Liver (tissue), 9 donors: Measurements from ENCODE around the gene PLXDC1. TPM values are rescaled to one million over a fixed set of nuclear protein-coding genes. Genes with fewer than 3 reads are reported as not detected.

Source experiments
- DNase-seq: peaks from one replicate; pipeline ENCODE4 v3.0.0-alpha.2; 2017; ENCODE audit warnings: low spot score
- H3K27ac ChIP-seq, 2 donors: one replicate each; pipeline ENCODE4 v1.7.0; 2013; ENCODE audit warnings: inconsistent platforms in 2 of 2, low read length in 2 of 2, control low read depth in 1 of 2, low read depth in 1 of 2, mild to moderate bottlenecking in 1 of 2
- H3K27me3 ChIP-seq, 4 donors: one replicate each; pipeline versions ENCODE4 v1.6.1 to v1.7.0; 2013; ENCODE audit warnings: low read length in 3 of 4, inconsistent platforms in 1 of 4, mild to moderate bottlenecking in 1 of 4, moderate library complexity in 1 of 4; ENCODE audit not compliant: control insufficient read depth in 4 of 4, insufficient read depth in 4 of 4
- H3K36me3 ChIP-seq, 4 donors: one replicate each; pipeline versions ENCODE4 v1.6.1 to v1.7.0; 2013; ENCODE audit warnings: low read length in 3 of 4, mild to moderate bottlenecking in 3 of 4, low read depth in 1 of 4, moderate library complexity in 1 of 4; ENCODE audit not compliant: control insufficient read depth in 4 of 4, insufficient read depth in 3 of 4
- H3K4me1 ChIP-seq, 4 donors: one replicate each; pipeline versions ENCODE4 v1.6.1 to v1.7.0; 2013; ENCODE audit warnings: low read length in 3 of 4, mild to moderate bottlenecking in 3 of 4, moderate library complexity in 1 of 4; ENCODE audit not compliant: control insufficient read depth in 4 of 4, insufficient read depth in 4 of 4
- H3K4me3 ChIP-seq, 3 donors: one replicate each; pipeline versions ENCODE4 v1.6.1 to v1.7.0; 2013; ENCODE audit warnings: low read length in 3 of 3, control low read depth in 1 of 3, low read depth in 1 of 3, mild to moderate bottlenecking in 1 of 3
- H3K9ac ChIP-seq, 2 donors: one replicate each; pipeline ENCODE4 v1.7.0; 2013; ENCODE audit warnings: low read length in 2 of 2, mild to moderate bottlenecking in 2 of 2, moderate library complexity in 2 of 2, control low read depth in 1 of 2, low read depth in 1 of 2
- H3K9me3 ChIP-seq, 4 donors: one replicate each; pipeline versions ENCODE4 v1.6.1 to v1.7.0; 2013; ENCODE audit warnings: low read length in 3 of 4; ENCODE audit not compliant: control insufficient read depth in 4 of 4
- CTCF ChIP-seq: fragments of 150-350 bp; IDR thresholded peaks from 2 replicates; pipeline ENCODE4 v1.5.1; 2017; ENCODE audit warnings: improper control_type of control experiment, low read depth, low read length; ENCODE audit not compliant: missing input control
- EGR1 ChIP-seq, 2 donors: IDR thresholded peaks; 2 replicates each; pipeline ENCODE4 v1.6.1; 2016 to 2018; ENCODE audit warnings: antibody characterized with exemption in 2 of 2, low read depth in 2 of 2
- FOXA1 ChIP-seq: IDR thresholded peaks from 2 replicates; pipeline ENCODE4 v1.6.1; 2016; ENCODE audit warnings: antibody characterized with exemption
- FOXA2 ChIP-seq: IDR thresholded peaks from 2 replicates; pipeline ENCODE4 v1.6.1; 2016; ENCODE audit warnings: antibody characterized with exemption
- GABPA ChIP-seq, 2 donors: IDR thresholded peaks in 1 of 2; conservative IDR thresholded peaks in 1 of 2; 2 replicates each; pipeline ENCODE4 v1.6.1; 2016; ENCODE audit warnings: antibody characterized with exemption in 2 of 2, mild to moderate bottlenecking in 1 of 2, moderate library complexity in 1 of 2
- HNF4A ChIP-seq, 2 donors: conservative IDR thresholded peaks; 2 replicates each; pipeline ENCODE4 v1.6.1; 2016; ENCODE audit warnings: antibody characterized with exemption in 2 of 2, mild to moderate bottlenecking in 2 of 2
- HNF4G ChIP-seq: IDR thresholded peaks from 2 replicates; pipeline ENCODE4 v1.6.1; 2016; ENCODE audit warnings: antibody characterized with exemption
- NR2F2 ChIP-seq: IDR thresholded peaks from 2 replicates; pipeline ENCODE4 v1.6.1; 2016; ENCODE audit warnings: antibody characterized with exemption
- RAD21 ChIP-seq, 2 donors: IDR thresholded peaks; 2 replicates each; pipeline ENCODE4 v1.6.1; 2016; ENCODE audit warnings: antibody characterized with exemption in 2 of 2, mild to moderate bottlenecking in 2 of 2
- RXRA ChIP-seq, 2 donors: IDR thresholded peaks; 2 replicates each; pipeline ENCODE4 v1.6.1; 2017 to 2018; ENCODE audit warnings: antibody characterized with exemption in 2 of 2, mild to moderate bottlenecking in 1 of 2
- SP1 ChIP-seq: IDR thresholded peaks from 2 replicates; pipeline ENCODE4 v1.6.1; 2018; ENCODE audit warnings: antibody characterized with exemption, mild to moderate bottlenecking
- TAF1 ChIP-seq: conservative IDR thresholded peaks from 2 replicates; pipeline ENCODE4 v1.6.1; 2016; ENCODE audit warnings: antibody characterized with exemption, mild to moderate bottlenecking
- YY1 ChIP-seq: IDR thresholded peaks from 2 replicates; pipeline ENCODE4 v1.6.1; 2016; ENCODE audit warnings: antibody characterized with exemption, mild to moderate bottlenecking
- ZBTB33 ChIP-seq: IDR thresholded peaks from 2 replicates; pipeline ENCODE4 v1.6.1; 2016; ENCODE audit warnings: antibody characterized with exemption
- WGBS: extraction: QIAGEN DNeasy Blood & Tissue Kit; methylation state at CpG from one replicate; pipeline ENCODE4 v1.1.7; 2013; 5-methylcytosine and 5-hydroxymethylcytosine counted together
- polyA plus RNA-seq, 2 donors: library from polyadenylated mRNA; stranded (reverse) in 1 of 2; unstranded in 1 of 2; fragments of 200-250 nt in 1 of 2; fragments of >200 nt in 1 of 2; fragmentation: Nextera tagmentation in 1 of 2; extraction: Ambion mirVana in 1 of 2; gene quantifications; one replicate each; pipeline versions ENCODE4 v1.2.1 to v1.2.3, GENCODE V29; 2013 to 2015
- total RNA-seq, 2 donors: library from RNA; depleted of rRNA; stranded (reverse); fragments of >200 nt; gene quantifications; one replicate each; pipeline ENCODE4 v1.2.3, GENCODE V29; 2014
- TF ChIP-seq, protein P1 (sequence below): IDR thresholded peaks from 2 replicates; pipeline ENCODE4 v1.6.1; 2016; ENCODE audit warnings: antibody characterized with exemption, mild to moderate bottlenecking
- TF ChIP-seq, protein P2 (sequence below): IDR thresholded peaks from 2 replicates; pipeline ENCODE4 v1.6.1; 2016; ENCODE audit warnings: antibody characterized with exemption
- donor health status: healthy.
- donor health status: healthy.
- donor health status: healthy.
- donor health status: healthy.
- donor health status: healthy.

The PLXDC1 gene
- total and polyA plus RNA-seq, 4 donors: 0.14 to 0.84 (median 0.30) TPM

DNA sequence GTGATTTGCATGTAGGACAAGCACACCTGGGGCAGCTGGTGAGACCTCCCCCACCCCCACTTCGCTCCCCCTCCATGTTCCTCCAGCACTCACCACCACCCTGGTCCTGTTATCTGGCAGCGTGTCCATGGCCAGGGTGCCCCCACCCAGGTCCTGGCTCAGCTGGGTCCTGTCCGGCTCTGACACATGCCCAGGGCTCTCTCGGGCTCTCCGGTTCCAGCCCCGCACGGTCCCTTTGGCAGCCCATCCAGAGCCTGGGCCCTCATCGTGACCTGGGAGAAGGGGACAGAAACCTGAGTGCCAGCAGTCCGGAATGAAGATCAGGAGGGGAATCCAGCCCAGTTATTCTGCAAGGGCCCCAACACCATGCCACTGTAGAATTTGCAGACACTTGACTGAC is 11.9 kb downstream of the PLXDC1 start:
- Histone ChIP-seq H3K27me3 (no peaks in the 10 kb centered on the region), H3K9me3 (no peaks in the 10 kb centered on the region), H3K4me3 (no peak overlapping the region), H3K36me3 (no peaks in the 10 kb centered on the region), H3K4me1 (no peaks in the 10 kb centered on the region), H3K27ac (no peak overlapping the region), H3K9ac (no peak overlapping the region)
- 96% methylated on average over 9 of the region's 9 CpGs for WGBS
- no peak for TF ChIP-seq FOXA2
- TF ChIP-seq RXRA (IDR thresholded peaks at IDR 0.05): no peak
- no peak for TF ChIP-seq TAF1
- TF ChIP-seq, protein P1, sequence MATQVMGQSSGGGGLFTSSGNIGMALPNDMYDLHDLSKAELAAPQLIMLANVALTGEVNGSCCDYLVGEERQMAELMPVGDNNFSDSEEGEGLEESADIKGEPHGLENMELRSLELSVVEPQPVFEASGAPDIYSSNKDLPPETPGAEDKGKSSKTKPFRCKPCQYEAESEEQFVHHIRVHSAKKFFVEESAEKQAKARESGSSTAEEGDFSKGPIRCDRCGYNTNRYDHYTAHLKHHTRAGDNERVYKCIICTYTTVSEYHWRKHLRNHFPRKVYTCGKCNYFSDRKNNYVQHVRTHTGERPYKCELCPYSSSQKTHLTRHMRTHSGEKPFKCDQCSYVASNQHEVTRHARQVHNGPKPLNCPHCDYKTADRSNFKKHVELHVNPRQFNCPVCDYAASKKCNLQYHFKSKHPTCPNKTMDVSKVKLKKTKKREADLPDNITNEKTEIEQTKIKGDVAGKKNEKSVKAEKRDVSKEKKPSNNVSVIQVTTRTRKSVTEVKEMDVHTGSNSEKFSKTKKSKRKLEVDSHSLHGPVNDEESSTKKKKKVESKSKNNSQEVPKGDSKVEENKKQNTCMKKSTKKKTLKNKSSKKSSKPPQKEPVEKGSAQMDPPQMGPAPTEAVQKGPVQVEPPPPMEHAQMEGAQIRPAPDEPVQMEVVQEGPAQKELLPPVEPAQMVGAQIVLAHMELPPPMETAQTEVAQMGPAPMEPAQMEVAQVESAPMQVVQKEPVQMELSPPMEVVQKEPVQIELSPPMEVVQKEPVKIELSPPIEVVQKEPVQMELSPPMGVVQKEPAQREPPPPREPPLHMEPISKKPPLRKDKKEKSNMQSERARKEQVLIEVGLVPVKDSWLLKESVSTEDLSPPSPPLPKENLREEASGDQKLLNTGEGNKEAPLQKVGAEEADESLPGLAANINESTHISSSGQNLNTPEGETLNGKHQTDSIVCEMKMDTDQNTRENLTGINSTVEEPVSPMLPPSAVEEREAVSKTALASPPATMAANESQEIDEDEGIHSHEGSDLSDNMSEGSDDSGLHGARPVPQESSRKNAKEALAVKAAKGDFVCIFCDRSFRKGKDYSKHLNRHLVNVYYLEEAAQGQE: no peak
- no peak for TF ChIP-seq HNF4A (conservative IDR thresholded peaks at IDR 0.05)
- TF ChIP-seq CTCF: no peak
- no peak for TF ChIP-seq RAD21 (IDR thresholded peaks at IDR 0.05)
- TF ChIP-seq YY1: no peak
- TF ChIP-seq, protein P2, sequence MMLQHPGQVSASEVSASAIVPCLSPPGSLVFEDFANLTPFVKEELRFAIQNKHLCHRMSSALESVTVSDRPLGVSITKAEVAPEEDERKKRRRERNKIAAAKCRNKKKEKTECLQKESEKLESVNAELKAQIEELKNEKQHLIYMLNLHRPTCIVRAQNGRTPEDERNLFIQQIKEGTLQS: no peak
- TF ChIP-seq EGR1 (IDR thresholded peaks at IDR 0.05; ENCODE audit: low read depth in 2 of 2): no peak
- TF ChIP-seq GABPA (IDR thresholded peaks at IDR 0.05 in 1 of 2, conservative IDR thresholded peaks at IDR 0.05 in 1 of 2): no peak
- no peak for TF ChIP-seq NR2F2
- no peak for TF ChIP-seq HNF4G
- no peak for DNase-seq

DNA sequence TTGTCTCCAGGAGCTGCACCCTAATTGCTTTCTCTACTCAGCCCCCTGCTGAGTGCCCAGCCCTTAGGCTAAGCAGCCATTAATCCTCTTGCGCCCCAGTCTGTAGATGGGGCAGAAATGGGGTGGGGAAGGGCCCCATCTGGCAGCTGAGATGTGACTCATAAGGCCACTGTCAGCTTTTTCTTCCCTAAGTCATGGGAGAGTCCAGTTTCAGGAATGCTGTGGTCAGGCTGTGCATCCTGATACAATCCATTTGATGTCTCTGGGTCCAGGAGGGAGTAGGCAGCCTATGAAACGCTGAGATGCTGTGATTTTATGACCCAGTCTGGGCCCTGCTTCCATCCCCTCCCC is 12.3 kb downstream of the PLXDC1 start:
- 83% methylated on average over 2 of the region's 2 CpGs for WGBS

More for the DNA sequence above, 12.3 kb downstream of the PLXDC1 start:
- H3K9ac ChIP-seq: no peak overlapping the region
- no peak overlapping the region for H3K27ac ChIP-seq
- TF ChIP-seq NR2F2: no peak
- no peak for TF ChIP-seq ZBTB33
- TF ChIP-seq SP1: no peak
- TF ChIP-seq FOXA2: no peak
- TF ChIP-seq CTCF: no peak
- no peak for TF ChIP-seq HNF4A (conservative IDR thresholded peaks at IDR 0.05)
- TF ChIP-seq GABPA (IDR thresholded peaks at IDR 0.05 in 1 of 2, conservative IDR thresholded peaks at IDR 0.05 in 1 of 2): no peak
- no peak for TF ChIP-seq TAF1
- TF ChIP-seq, protein P2: no peak
- no peak for TF ChIP-seq EGR1 (IDR thresholded peaks at IDR 0.05; ENCODE audit: low read depth in 2 of 2)
- no peak for TF ChIP-seq FOXA1
- TF ChIP-seq HNF4G: no peak
- DNase-seq: no peak
- no peak overlapping the region for H3K4me3 ChIP-seq
- H3K36me3 ChIP-seq: no peaks in the 10 kb centered on the region
- no peaks in the 10 kb centered on the region for H3K27me3 ChIP-seq
- H3K9me3 ChIP-seq: no peaks in the 10 kb centered on the region
- no peaks in the 10 kb centered on the region for H3K4me1 ChIP-seq
